GM11168 (cell line): ENCODE measurements around the gene CYBB.

Source experiments
- in situ Hi-C: fragments of 300-500 bp; cut with MboI; formaldehyde crosslinking; loops from one replicate; pipeline ENCODE4 v1.12.0; 2022; ENCODE audit warnings: low sequenced_read_pairs; ENCODE audit not compliant: unreplicated experiment

The CYBB gene

DNA sequence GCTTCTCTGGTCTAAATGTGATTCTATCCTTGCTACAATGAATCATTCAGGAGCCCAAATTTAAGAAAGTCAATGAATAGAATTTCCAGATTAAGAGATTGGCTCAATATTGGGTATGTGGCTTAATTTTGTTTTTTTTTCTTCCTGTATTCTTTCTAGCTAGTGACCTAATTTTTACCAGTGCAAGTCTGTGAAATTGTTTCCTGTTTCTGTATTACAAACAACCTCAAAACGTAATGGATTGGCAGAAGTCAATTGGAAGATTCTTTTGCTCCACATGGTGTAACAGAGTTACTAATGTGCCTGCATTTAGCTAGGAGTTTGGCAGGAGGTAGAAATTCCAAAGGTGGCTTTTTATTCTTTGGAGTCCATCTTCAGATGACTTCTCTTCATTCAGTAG, 49.9 kb downstream of the CYBB start:
- in situ Hi-C loops: no loop called here

DNA sequence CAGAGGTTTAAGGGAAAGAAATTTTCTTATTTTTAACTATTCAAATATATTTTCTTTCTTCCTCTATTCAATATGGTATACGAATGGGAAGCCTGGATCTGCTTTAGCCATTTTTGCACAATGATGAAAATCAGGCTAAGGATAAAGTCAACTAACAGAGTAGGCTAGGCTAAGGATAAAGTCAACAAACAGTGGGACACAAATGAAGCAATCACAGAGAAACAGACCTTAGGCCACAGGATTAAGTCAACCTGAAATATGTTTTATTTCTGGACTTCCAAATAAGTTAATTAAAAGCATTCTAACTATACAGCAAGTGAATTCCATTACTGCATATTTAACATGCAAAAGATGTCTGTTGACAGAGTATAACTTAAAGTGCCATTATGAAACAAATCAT, 50.5 kb downstream of the CYBB start:
- in situ Hi-C loops: no loop called here

- in situ Hi-C loops: no loop called here
These were observed 55.1 kb downstream of the CYBB start for GRCh38 chrX:37834937-37835336.

DNA sequence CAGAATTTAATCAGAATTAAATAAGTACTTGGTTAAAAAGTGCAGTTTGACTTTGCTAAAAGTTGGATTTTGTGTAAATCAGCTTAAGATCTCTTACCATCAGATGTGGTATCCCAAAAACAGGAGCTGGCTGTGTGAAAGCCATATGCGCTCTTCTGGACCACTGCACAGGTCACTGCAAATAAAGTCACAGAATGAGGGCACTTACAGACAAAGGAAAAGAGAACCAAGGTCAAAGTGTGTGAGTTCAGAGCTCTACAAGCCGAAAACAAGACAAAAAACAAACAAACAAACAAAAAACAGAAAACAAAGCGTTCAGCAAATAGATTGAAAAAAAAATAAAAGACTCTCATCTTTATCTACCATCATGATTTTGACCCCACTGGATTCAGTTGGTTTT, 61.1 kb downstream of the CYBB start:
- in situ Hi-C loops: no loop called here

- in situ Hi-C loops: no loop called here
These were observed 64.8 kb downstream of the CYBB start for GRCh38 chrX:37844622-37845021.

DNA sequence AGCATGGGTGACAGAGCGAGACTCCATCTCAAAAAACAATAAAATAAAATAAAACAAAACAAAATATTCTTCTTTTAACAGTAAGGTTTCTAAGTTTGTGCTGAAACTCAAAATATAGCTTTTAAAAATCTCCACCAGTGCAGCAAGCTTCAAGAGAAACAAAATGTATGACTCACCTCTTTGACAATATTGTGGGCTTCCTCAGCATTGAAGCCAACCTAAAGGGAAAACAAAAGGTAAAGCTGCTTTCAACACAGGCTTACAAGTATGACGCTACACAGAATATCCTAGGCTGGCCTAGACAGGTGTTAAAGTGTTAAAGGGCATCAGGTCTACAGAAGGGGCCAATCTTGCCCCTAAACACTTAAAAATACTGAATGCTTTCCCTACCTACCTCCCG, 66.3 kb downstream of the CYBB start:
- in situ Hi-C loops: no loop called here

DNA sequence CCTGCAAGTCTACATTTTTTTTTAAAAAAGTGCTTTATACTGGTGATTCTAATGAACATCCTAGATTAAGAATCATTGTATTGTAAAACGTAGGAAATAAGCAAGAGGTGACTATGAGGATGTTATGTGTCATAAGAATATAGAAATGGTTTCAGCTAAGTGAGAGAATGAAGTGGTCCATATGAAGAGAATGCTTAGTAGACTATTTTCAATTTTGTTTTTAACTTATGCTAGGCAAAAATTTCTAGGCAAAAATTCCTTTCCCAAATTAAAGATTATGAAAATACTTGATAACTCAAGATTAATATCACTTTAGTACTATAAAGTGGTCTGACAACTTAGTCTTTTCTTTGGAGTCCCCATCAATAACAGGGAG, 66.7 kb downstream of the CYBB start:
- in situ Hi-C loops: no loop called here

DNA sequence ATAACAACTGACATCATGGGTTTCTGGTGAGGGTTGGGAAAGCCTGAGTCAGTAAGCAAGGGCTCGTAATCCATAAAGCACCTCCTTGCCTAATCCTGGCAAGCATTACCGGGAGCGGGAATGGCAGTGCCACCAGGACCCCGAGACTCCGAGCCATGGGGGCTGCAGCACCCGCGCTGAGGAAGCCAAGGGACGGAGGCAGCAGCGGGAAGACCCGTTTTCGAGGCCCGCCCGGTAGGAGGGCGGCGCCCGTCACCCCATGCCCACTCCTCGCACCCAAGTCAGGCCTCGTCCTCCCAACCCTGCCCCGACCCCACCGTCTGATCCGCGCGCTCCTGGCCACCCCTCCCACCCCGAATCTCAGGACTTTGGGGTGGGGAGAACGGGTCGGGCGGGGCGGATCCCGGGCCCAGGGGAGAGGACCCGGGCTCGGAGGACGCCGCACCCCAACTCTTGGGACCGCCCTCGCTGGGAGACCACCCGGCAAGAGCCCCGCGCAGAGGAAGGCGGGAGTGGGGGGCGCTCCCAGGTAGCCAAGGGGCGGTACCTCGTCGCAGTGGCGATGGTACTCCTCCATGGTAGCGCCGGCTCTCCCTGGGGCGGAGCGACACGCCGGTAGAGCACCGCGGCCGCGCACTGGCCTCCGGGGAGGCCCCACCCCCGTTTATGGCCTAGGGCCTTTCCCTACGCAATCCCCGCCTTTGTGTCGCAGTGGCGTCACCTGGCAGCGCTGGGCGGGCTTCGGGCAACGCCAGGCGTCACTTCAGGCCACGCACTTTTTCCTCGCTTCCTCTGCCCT, 67.3 kb downstream of the CYBB start, which contains the start of gene DYNLT3:
TSS of gene DYNLT3 (minus strand) at position 638 of the 799 bp plus-strand sequence. CDS start at position 577, 61 bp downstream.
- in situ Hi-C loops: no loop called here

GRCh38 chrX:37847733-37848197, 67.9 kb downstream of the CYBB start:
- in situ Hi-C loops: no loop called here

- in situ Hi-C loops: no loop called here
These were observed 74.3 kb downstream of the CYBB start for GRCh38 chrX:37854148-37854547.

DNA sequence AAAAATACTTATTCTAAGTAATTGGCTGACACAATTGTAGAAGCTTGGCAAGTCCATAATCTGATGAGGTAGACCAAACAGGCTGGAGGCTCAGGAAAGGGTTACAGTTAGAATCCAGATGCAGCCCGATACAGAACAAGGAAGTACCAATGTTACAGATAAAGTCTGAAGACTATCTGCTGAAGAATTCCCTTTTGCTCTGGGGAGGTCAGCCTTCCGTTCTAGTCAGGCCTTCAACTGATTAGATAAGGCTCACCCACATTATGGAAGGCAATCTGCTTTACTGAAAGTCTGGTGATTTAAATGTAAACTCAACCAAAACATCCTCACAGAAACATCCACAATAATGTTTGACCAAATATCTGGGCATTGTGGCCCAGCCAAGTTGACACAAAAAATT, 74.9 kb downstream of the CYBB start:
- in situ Hi-C loops: no loop called here

GRCh38 chrX:37860721-37861120, 80.9 kb downstream of the CYBB start:
- in situ Hi-C loops: no loop called here

DNA sequence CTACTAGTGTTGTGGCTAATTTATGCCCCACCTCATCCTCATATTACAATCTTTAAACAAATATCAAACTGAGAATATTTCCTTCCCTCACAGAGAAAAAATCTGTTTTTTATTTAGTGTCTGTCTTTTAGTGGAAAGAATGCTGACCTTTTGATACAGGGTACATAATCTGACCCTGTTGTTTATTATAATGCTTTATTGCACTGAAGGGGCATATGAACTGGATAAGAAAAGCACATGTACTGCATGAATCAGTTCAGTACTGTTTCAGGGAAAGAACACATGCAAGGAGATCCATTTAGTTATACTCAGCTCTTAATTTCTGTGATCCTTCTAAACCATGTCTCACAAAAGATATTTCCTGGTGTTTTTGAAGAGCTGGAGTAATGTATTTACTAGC, 83.0 kb downstream of the CYBB start:
- in situ Hi-C loops: no loop called here
